HG03521 (cell line): ENCODE results near the gene CCDC85B.
"Not testable (repeated sequence)": the region's sequence is repeated elsewhere in the genome, so short reads cannot be mapped to it uniquely, and the experiment has no call there.

ENCODE experiments used
- ATAC-seq: cut with Tn5 transposase; IDR thresholded peaks from one replicate; pipeline ENCODE4 v1.9.1; 2021; ENCODE audit warnings: mild to moderate bottlenecking, moderate library complexity; ENCODE audit not compliant: unreplicated experiment

Gene CCDC85B

DNA sequence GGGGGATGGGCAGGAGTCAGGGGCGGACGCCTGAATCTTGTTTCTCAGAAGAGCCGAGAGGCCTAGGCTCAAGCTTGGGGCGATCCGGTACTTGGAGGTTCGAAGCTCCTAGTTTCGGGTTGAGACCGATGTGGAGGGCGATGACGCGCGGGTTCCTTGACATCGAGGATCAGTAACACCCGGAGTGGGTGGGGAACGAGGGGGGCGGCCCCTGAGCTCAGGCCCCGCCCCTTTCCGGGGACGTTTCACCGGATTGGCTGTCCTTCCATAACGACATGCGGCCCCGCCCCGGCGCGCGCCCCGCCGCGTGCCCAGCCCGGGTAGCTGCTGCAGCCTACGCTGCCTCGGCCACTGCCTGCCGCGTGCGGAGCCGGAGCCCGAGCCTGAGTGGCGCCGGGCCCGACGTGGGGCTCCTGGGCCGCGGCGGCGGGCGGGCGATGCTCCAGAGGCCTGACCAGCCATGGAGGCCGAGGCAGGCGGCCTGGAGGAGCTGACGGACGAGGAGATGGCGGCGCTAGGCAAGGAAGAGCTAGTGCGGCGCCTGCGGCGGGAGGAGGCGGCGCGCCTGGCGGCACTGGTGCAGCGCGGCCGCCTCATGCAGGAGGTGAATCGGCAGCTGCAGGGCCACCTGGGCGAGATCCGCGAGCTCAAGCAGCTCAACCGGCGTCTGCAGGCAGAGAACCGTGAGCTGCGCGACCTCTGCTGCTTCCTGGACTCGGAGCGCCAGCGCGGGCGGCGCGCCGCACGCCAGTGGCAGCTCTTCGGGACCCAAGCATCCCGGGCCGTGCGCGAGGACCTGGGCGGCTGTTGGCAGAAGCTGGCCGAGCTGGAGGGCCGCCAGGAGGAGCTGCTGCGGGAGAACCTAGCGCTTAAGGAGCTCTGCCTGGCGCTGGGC lies at the start of gene CCDC85B:
CCDC85B (plus strand) TSS at position 350 of the 895 bp plus-strand sequence; CDS start at position 461, 111 bp downstream.
- peak; percentile 53 for ATAC-seq

DNA sequence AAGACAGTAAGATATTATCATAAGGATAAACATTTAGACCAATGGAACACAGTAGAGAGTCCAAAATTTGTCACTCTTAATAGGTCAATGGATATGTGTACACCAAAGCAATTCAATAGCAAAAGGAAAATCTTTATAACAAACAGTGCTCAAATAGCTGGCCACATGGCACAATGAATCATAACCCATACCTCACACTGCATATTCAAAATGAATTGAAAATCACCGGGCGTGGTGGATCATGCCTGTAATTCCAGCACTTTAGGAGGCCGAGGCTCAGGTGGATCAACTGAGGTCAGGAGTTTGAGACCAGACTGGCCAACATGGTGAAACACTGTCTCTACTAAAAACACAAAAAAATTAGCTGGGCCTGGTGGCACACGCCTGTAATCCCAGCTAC lies 48.3 kb upstream of the CCDC85B start:
- ATAC-seq = no peak

DNA sequence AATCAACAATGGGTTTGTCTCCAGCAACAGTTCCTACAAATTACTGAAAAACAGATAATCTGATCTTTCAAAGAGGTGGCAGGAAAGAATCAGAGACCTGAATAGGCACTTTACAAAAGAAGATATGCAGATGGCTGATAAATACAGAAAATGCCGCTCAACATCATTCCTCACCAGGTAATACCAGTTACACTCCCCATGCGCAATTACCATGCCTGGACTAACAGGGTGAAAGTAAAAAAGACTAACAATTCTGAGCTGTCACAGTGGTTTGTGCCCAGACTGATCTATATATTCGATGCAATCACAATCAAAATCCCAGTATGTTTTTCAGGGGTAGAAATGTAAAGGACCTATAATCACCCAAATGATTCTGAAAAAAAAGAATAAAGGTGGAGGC lies 46.7 kb upstream of the CCDC85B start:
- ATAC-seq = no peak

DNA sequence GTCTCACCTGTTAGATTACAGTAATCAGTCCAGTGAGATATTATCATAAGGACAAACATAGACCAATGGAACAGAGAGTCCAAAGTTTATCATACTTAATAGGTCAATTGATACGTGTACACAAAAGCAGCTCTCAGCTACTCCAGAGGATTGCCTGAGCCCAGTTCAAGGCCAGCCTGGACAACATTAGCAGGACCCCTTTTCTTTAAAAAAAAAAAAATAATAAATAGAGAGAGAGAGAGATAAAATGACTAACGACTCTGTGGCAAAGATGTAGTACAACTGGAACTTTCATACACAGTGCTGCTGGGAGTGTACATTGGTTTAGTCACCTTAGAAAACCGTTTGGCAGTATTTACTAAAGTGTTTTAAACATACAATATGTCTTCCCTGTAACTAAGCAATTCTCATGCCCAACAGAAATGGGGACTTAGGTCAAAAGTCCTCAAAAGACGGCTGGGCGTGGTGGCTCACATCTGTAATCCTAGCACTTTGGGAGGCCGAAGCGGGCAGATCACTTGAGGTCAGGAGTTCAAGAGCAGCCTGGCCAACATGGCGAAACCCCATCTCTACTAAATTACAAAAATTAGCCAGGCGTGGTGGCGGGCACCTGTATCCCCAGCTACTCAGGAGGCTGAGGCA lies 46.1 kb upstream of the CCDC85B start:
- no peak for ATAC-seq

DNA sequence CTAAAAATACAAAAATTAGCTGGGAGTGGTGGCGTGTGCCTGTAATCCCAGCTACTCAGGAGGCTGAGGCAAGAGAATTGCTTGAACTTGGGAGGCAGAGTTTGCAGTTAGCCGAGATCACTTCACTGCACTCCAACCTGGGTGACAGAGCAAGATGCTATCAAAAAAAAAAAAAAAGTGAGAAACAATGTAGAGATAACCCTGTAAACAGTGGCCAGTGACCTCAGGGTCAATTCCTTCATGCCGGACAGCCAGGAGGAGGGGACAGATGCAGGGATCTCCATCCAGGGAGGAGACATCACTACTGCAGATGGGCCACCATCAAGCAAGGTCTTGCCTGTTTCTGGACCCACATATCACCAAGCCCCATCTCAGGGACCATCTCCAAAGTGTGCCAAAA lies 42.7 kb upstream of the CCDC85B start:
- ATAC-seq = no peak

DNA sequence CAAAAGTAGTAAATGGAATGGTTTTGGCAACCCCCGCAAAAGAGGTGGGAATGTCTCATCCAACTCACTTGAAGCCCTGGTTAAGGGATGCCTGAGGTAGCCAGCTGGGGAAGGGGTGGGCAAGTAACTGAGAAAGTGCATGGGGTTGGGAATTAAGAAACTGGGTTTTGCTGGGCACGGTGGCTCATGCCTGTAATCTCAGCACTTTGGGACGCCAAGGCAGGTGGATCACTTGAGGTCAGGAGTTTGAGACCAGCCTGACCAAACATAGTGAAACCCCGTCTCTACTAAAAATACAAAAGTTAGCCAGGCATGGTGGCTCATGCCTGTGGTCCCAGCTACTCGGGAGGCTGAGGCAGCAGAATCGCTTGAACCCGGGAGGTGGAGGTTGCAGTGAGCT lies 41.8 kb upstream of the CCDC85B start:
- not testable (repeated sequence) for ATAC-seq

DNA sequence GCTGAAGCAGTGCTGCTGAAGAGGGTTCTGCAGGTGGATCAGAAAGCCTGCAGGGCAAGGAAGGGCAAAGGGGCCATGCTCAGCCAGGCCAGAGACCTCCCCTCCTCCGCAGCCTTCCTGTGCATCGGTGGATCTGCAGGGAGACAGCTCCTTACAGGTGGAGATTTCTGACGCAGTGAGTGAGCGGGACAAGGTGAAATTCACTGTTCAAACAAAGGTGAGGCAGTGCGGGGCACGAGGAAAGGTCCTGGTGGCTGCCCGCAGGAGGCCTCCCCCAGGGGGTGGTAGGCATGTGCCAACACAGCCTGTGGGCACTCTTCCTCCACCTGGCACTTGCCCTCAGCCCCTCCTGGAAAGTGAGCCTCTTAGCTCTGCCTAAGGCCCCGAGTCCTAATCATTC lies 41.1 kb upstream of the CCDC85B start:
- no peak for ATAC-seq

DNA sequence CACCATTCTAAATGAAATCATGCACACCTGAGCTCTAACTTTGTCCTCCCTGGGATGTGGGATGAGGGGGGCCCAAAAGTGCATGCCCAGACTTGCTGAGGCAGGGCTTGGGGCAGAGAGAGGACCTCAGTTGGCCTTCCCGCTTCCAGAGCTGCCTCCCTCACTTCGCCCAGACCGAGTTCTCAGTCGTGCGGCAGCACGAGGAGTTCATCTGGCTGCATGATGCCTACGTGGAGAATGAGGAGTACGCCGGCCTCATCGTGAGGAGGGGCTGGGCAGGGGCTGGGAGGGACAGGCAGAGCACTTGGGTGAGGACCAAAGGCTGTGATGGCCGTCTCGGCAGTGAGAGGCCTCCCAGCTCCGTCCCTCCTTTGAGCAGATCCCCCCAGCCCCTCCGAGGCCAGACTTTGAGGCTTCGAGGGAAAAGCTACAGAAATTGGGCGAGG lies 40.7 kb upstream of the CCDC85B start:
- no peak for ATAC-seq

DNA sequence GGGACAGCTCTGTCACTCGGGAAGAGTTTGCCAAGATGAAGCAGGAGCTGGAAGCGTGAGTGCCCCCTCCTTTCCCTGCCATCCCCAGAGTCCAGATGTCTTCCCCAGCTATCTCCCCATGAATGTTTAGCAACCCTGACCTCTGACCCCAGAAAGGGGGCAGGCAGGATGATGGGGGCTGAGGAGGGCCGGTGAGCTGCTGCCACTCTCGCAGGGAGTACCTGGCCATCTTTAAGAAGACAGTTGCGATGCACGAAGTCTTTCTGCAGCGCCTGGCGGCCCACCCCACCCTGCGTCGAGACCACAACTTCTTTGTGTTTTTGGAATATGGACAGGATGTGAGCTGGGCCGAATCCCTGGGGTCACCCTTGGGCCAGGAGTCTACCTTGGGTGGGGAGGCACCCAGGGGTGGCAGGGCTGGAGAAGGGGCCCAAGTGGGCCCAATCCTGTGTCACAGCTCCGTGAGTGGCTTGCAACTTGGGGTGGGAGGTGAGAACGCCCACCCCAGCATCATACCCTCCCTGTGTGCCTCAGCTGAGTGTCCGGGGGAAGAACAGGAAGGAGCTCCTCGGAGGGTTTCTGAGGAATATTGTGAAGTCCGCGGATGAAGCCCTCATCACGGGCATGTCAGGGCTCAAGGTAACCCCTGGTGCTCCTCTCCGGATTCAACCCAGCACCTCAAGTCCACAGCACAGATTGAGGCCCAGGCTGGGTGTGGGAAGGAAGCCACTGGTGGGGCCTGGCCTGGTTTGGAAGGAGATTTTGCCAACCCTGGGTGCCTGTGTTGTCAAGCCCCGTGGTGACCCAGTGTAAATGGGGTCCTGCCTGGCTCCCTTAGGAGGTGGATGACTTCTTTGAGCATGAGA lies 40.0 kb upstream of the CCDC85B start:
- ATAC-seq = no peak

DNA sequence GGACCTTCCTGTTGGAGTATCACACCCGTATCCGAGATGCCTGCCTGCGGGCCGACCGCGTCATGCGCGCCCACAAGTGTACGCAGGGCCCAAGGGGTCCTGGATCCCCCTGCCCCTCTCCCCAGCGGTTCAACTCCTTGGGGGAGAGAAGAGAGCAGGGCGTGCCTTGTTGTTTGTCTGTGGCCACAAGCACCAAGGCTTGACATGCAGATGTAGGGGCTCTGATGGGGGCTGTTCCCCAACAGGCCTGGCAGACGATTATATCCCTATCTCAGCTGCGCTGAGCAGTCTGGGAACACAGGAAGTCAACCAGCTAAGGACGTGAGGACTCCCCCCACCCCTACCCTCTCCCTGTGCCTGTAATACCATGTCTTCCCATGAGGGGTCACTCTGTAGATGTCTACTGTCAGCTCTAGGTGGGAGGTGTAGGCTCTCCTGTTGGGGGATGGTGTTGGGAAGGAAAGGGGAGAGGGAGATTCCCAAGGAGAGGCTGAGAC lies 39.3 kb upstream of the CCDC85B start:
- no peak for ATAC-seq

DNA sequence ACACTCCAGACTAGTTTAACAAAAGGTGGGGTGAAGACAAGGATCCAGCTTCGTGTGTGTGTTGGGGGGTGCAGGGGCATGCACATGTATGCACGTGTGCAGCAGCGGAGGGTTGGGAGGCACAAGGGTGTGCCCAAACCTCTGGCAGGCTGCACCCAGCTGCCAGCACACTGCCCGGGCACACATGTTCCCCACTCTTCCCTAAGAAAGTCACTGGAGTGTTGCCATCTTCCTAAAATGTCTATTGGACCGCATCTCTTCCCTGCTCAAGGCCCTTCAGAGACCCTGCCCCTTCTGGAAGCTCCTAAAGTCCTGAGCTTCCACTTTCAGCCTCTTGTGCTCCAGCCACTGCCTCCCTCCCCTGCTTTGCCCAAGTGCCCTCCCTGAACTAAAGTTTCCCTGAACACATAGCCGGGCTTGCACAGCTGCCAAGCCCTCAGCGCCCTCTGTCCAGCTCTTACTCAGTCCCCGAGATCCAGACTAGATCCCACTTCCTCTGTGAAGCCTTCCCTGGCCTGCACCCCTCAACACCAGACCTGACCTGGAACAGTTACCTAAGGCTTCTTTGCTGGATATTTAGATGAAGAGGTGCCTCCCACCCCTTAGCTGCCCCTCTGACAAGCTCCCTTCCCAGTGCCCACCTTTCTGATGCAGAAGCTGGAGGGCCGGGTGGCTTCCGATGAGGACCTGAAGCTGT lies 38.5 kb upstream of the CCDC85B start:
- ATAC-seq = no peak

DNA sequence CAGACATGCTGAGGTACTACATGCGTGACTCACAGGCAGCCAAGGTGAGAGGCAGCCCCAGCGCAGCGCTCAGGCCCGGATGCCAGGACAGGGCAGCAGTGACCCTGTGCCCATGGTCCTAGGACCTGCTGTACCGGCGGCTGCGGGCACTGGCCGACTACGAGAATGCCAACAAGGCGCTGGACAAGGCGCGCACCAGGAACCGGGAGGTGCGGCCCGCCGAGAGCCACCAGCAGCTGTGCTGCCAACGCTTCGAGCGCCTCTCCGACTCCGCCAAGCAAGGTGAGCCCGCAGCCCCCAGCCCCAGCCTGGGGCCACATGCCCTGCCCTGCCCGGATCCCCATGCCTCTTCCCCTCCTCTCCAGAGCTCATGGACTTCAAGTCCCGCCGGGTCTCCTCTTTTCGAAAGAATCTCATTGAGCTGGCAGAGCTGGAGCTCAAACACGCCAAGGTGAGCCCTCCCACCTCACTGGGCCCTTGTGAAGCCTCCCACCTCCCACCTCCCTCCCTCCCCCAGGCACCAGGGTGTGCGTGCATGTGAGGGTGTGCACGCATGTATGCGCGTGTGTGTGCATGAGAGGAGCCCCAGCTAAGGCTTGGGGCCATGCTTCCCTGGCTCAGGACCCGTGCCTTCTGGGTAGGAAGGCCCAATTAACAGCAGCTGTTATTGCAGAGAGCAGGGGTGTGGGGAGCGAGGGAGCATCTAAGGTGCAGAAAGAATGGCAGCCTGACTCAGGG lies 37.8 kb upstream of the CCDC85B start:
- no peak for ATAC-seq

DNA sequence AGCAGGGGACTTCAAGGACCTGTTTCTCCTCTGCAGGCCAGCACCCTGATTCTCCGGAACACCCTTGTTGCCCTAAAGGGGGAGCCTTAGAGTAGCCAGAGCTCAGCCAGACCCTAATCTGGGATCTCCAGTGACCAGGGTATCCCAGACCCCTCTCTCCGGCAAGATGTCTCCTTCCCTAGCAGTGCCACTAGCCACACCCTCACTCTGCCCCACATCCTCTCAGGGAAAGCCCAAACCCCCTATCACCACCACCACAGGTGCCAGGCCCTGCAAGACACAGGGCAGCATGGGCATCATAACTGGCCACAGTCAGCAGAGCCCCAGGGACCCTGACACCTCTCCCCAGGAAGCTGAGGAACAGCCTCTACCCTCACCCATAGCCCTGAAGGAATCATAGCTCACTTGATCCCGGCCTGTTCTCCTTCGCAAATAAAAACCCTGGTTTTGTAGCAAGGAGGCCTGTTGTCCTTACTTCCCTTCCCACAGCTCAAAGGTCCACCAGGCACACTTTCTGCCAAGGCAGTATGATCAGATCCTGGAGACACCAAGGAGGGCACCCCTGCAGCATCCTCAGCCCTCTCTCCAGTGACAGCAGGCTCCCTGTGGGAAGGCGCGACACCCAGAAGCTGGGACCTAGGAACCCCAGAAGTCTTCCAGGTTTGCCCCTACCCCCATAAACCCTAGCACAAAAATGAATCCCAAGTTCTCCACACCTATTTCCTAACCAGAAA lies 37.1 kb upstream of the CCDC85B start:
- no peak for ATAC-seq

DNA sequence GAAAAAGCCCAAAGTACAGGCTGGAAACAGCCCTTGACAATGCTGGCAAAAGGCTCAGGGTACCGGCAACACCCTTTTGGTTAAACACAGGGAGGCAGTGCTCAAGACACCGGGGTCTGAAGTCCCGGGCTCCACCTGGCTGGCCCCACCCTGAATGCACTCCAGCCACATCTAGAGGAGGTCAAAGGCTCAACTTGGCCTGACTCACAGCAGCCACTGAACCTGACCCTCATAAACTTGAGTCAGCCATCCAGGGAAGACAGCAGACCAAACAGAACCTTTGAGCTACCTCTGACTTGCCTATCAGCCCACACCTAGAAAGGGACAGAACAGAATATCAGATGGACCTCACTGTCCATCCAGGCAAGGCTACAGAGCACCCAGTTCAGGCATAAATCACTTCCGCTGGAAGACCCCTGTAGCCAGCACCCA lies 36.3 kb upstream of the CCDC85B start:
- ATAC-seq = no peak

DNA sequence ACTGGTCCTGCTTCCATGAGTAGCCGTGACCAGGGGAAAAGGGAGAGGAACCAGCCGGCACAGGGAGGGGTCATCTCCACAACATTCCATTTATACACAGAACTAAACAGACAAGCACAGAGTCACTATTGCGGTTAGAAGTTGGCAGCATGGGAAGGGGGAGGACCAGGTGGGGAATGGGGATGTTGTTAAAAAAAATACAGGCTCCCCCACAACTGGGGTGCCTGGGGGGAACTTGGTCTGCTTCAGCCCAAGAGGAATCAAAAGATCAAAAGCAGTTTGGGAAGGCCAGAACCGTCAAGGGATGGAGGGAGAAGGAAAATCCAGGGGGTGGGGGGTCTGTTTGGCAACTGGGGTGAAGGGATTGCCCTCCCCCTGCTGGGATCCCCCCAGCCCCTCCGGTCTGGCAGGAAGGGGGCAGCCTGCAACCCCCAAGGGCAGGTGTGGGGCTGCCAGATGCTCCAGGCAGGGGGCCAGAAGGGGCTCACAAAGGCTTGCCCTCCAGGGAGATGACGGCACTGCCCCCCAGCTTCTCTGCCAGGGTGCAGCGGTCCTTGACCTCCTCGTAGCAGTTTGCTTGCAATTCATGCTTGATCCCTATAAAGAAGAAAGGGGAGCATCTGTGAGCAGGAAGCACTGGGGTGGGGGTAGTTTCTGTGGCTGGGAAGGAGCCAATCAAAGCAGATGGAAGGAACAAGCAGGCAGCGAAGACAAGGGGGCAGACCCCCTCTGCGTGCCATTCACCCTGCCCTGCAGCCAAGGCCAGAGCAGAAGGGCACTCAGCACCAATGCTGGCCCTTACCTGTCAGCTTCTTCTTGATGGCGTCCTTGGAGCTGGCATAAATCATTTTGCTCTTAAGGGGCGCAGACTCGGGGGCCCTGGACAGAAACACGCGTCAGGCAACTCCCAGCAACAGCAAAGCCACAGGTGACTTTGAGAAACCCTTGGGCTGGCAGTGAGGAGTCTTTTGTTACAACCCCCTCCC lies 35.3 kb upstream of the CCDC85B start:
- no peak for ATAC-seq

DNA sequence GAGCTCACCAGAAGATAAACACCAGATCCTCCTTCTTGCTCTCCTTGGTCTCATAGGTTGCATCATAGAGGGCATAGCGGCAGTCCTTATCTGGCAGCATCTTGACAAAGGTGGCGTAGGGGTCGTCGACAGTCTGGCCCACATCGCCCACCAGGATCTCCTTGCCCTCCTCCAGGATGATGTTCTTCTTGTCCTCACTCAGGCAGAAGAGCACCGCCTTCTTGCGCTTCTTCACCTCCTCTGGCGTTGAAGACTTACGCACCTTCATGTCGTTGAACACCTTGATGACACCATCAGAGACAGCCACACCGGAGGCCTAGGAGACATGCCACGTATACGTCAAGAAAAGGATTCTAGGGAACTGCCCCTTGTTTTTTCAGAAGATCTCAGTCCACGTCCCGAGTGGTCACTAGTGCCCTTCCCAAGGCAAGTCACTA lies 34.5 kb upstream of the CCDC85B start:
- no peak for ATAC-seq

DNA sequence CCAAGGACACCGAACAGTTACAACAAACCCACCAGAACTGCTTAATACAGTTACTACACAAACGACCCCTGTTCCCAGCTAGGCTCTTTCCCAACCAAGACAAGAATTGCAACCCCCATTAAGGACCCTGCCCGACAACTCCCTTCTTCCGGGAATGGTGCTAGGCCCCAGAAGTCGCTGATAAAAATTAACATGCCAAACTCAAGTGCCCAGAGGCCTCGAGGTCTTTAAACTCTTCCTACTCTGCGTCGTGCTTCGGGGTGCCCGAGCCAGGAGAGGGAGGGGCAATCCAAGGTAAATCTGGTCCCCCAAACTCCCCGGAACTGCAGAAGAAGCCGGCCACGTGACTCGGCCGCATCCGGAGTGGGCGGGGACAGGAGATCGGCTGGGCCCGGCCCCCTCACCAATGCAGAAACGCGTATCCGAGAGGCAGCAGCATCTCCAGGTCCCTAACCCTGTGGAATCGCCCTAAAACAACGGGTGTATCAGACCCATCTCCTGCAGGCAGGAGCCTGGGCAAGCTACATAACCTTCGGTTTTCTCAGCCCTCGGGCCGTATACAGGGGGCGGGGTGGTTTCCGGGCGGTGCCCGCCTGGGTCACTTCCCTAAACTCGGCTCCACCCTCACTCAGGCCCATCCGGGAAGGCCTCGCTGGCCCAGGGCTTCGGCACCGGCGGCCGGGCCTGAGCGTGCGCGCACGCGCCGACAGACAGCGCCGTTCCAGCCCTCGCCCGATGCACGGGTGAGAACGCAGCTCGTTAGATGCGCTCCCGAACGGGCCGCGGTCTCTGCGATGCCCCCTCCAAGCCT lies 33.6 kb upstream of the CCDC85B start:
- peak; percentile 21 for ATAC-seq
